HepG2 (cell line): ENCODE data around the gene PRRT1. TPM values are rescaled to one million over a fixed set of nuclear protein-coding genes. Genes with fewer than 3 reads are reported as not detected.

Experiments
- ATAC-seq: fragments of 200-7000 bp; cut with Tn5 transposase; 3 replicates; pipeline ENCODE4 v1.9.1; 2020; ENCODE audit warnings: mild to moderate bottlenecking, moderate library complexity
- BruUV-seq: library from RNA; stranded (reverse); fragments of 400-500 nt; replicated peaks from 2 replicates; lab custom pipeline; 2021; lab: Mats Ljungman, UMichigan
- CTCF ChIA-PET: fragments of 300-600 bp; formaldehyde crosslinking; extraction: SDS; loops from one replicate; lab custom pipeline; 2021; ENCODE audit warnings: low total read pairs, inconsistent platforms, low intra/inter-chr PET ratio; lab: Yijun Ruan, JAX
- POLR2A ChIA-PET: fragments of 350-600 bp; sonication (Branson Sonifier 250); formaldehyde crosslinking; loops from one replicate; lab custom pipeline; 2020; ENCODE audit warnings: antibody characterized with exemption, inconsistent platforms; lab: Yijun Ruan, JAX
- DNase-seq: peaks from one replicate; pipeline ENCODE4 v3.0.0-alpha.2; 2015; ENCODE audit warnings: low spot score
- FAIRE-seq: peaks from 3 replicates; lab custom pipeline; 2011; peaks lifted over from hg19 to GRCh38; lab: Jason Lieb, UNC
- H2AFZ ChIP-seq: one replicate; pipeline ENCODE4 v1.6.1; 2011; ENCODE audit warnings: low read length, inconsistent platforms
- H3K27ac ChIP-seq: fragments of 300-600 bp; 3 replicates; pipeline ENCODE4 v1.8.0; 2011; ENCODE audit warnings: mixed run types, mild to moderate bottlenecking, mixed read lengths, low read length, inconsistent platforms; ENCODE audit not compliant: insufficient read depth; ENCODE audit errors: extremely low read length
- H3K27me3 ChIP-seq, 2 experiments: fragments of 200-600 bp in 1 of 2; 2 replicates in 1 of 2; 3 replicates in 1 of 2; pipeline versions ENCODE4 v1.6.0 to v1.8.0; 2011; ENCODE audit warnings: low read length in 2 of 2, mild to moderate bottlenecking in 2 of 2, moderate library complexity in 2 of 2, inconsistent platforms in 1 of 2; ENCODE audit not compliant: insufficient read depth in 2 of 2, control insufficient read depth in 1 of 2
- H3K36me3 ChIP-seq, 2 experiments: fragments of 200-600 bp in 1 of 2; replicated peaks in 1 of 2; 2 replicates in 1 of 2; 3 replicates in 1 of 2; pipeline versions ENCODE4 v1.5.1 to v1.8.0; 2011; ENCODE audit warnings: low read length in 2 of 2, inconsistent platforms in 1 of 2; ENCODE audit not compliant: insufficient read depth in 2 of 2, control insufficient read depth in 1 of 2
- H3K4me1 ChIP-seq: 2 replicates; pipeline ENCODE4 v1.5.1; 2012; ENCODE audit warnings: low read length, inconsistent platforms; ENCODE audit not compliant: insufficient read depth
- H3K4me2 ChIP-seq: 2 replicates; pipeline ENCODE4 v1.6.0; 2011; ENCODE audit warnings: low read depth, low read length, inconsistent platforms
- H3K4me3 ChIP-seq, 3 experiments: fragments of 200-600 bp in 1 of 3; sonication (generic), shearing (Covaris generic) in 1 of 3; replicated peaks in 1 of 3; 2 replicates each; pipeline ENCODE4 v1.5.1; 2011 to 2016; ENCODE audit warnings: low read length in 3 of 3, inconsistent platforms in 2 of 3, low read depth in 2 of 3, mild to moderate bottlenecking in 2 of 3, control low read depth in 1 of 3, mixed read lengths in 1 of 3; ENCODE audit not compliant: insufficient read depth in 1 of 3
- H3K79me2 ChIP-seq: one replicate; pipeline ENCODE4 v1.6.1; 2011; ENCODE audit warnings: low read length, inconsistent platforms; ENCODE audit not compliant: insufficient read depth
- H3K9ac ChIP-seq: 2 replicates; pipeline ENCODE4 v1.6.0; 2011; ENCODE audit warnings: mild to moderate bottlenecking, low read depth, low read length, inconsistent platforms; ENCODE audit not compliant: insufficient read depth
- H3K9me3 ChIP-seq: 2 replicates; pipeline ENCODE4 v1.5.1; 2012; ENCODE audit warnings: mild to moderate bottlenecking, low read length
- H4K20me1 ChIP-seq: 2 replicates; pipeline ENCODE4 v1.6.0; 2011; ENCODE audit warnings: inconsistent platforms, mild to moderate bottlenecking, low read length, moderate library complexity; ENCODE audit not compliant: insufficient read depth
- CBX2 ChIP-seq, 2 experiments: fragments of 200-600 bp in 1 of 2; sonication (generic); formaldehyde crosslinking in 1 of 2; IDR thresholded peaks; 2 replicates each; pipeline versions ENCODE4 v1.7.0 to v1.8.1; 2018 to 2022; ENCODE audit warnings: low read depth in 2 of 2, low read length in 1 of 2, mild to moderate bottlenecking in 1 of 2, missing genetic modification reagents in 1 of 2
- ZBTB39 ChIP-seq: sonication (generic); formaldehyde crosslinking; IDR thresholded peaks from 2 replicates; pipeline ENCODE4 v1.5.0; 2020; ENCODE audit warnings: missing genetic modification reagents
- ZNF556 ChIP-seq: sonication (generic); formaldehyde crosslinking; IDR thresholded peaks from 2 replicates; pipeline ENCODE4 v1.4.0; 2020; ENCODE audit warnings: mild to moderate bottlenecking, missing genetic modification reagents, borderline replicate concordance
- ZNF589 ChIP-seq: sonication (generic); formaldehyde crosslinking; conservative IDR thresholded peaks from 2 replicates; pipeline ENCODE4 v1.8.0; 2022; ENCODE audit warnings: mild to moderate bottlenecking, moderate library complexity, missing genetic modification reagents
- ZNF709 ChIP-seq: sonication (generic); formaldehyde crosslinking; IDR thresholded peaks from 2 replicates; pipeline ENCODE4 v1.5.0; 2020; ENCODE audit warnings: mild to moderate bottlenecking, missing genetic modification reagents
- ZNF720 ChIP-seq: sonication (generic); formaldehyde crosslinking; IDR thresholded peaks from 2 replicates; pipeline ENCODE4 v1.4.0; 2020; ENCODE audit warnings: missing genetic modification reagents
- ZNF746 ChIP-seq: sonication (generic); formaldehyde crosslinking; IDR thresholded peaks from 2 replicates; pipeline ENCODE4 v1.8.0; 2022; ENCODE audit warnings: mild to moderate bottlenecking, missing genetic modification reagents
- ZNF75D ChIP-seq: sonication (generic); formaldehyde crosslinking; IDR thresholded peaks from 2 replicates; pipeline ENCODE4 v1.8.1; 2023; ENCODE audit warnings: missing genetic modification reagents, mild to moderate bottlenecking, borderline replicate concordance
- ZNF761 ChIP-seq: sonication (generic); formaldehyde crosslinking; conservative IDR thresholded peaks from 2 replicates; pipeline ENCODE4 v1.4.0; 2020; ENCODE audit warnings: mild to moderate bottlenecking, missing genetic modification reagents
- in situ Hi-C: cut with HindIII; loops from 2 replicates; pipeline ENCODE4 v1.10.0; 2017; ENCODE audit warnings: low pct_unique_long_range_greater_than_20kb; ENCODE audit not compliant: extremely low pct_ligation_motif_present
- intact Hi-C: fragments of 100-400 bp; cut with micrococcal nuclease; formaldehyde crosslinking; loops from one replicate; pipeline ENCODE4 v1.10.0; 2022; ENCODE audit not compliant: unreplicated experiment
- polyA plus RNA-seq, 8 experiments: library from polyadenylated mRNA; depleted of rRNA in 3 of 8; stranded (reverse) in 7 of 8; unstranded in 1 of 8; fragments of >200 nt; fragmentation: Illumina TruSeq in 4 of 8; extraction: Trizol in 4 of 8; gene quantifications; 2 replicates each; pipeline versions ENCODE4 v1.2.1 to v1.2.3, GENCODE V29; 2011 to 2016; ENCODE audit warnings: low read depth in 4 of 8, missing spikeins in 1 of 8, mixed read lengths in 1 of 8; ENCODE audit not compliant: insufficient read depth in 1 of 8
- total RNA-seq, 5 experiments: library from RNA; depleted of rRNA; stranded (reverse); fragments of >200 nt; fragmentation: Illumina TruSeq; extraction: Trizol; gene quantifications; 2 replicates each; pipeline ENCODE4 v1.2.3, GENCODE V29; 2016; ENCODE audit warnings: low read depth in 1 of 5
- TF ChIP-seq, protein P1 (sequence below): sonication (generic); formaldehyde crosslinking; IDR thresholded peaks from 2 replicates; pipeline ENCODE4 v1.9.0; 2021; ENCODE audit warnings: mild to moderate bottlenecking, missing genetic modification reagents
- TF ChIP-seq, protein P2 (sequence below): sonication (generic); formaldehyde crosslinking; IDR thresholded peaks from 2 replicates; pipeline ENCODE4 v1.5.0; 2020; ENCODE audit warnings: missing genetic modification reagents

PRRT1 gene
- total and polyA plus RNA-seq, 2 of the 13 experiments (the other 11 are each of a cell fraction or from before 2014, with no cell fraction given), result 0.64 to 1.4 TPM

GRCh38 chr6:32158052-32158451 is 6.3 kb upstream of the PRRT1 start:
- intact Hi-C loops (no loop called here), in situ Hi-C loops (no loop called here)
- peaks cover 18% of the 10 kb centered on the region for H3K4me1 ChIP-seq
- ChIA-PET CTCF (no interaction called here), POLR2A (interaction anchor here (1.9 kb wide), 1 partner anchor 19 kb away, joined by 6 read pairs; no protein-coding TSS in a partner anchor)
- H3K4me2 ChIP-seq, result no peak overlapping the region
- H3K27me3 ChIP-seq, result no peaks in the 10 kb centered on the region; a peak in 1 of 5 replicates
- no peaks in the 10 kb centered on the region for H3K9me3 ChIP-seq
- peaks cover 21 to 39% of the 10 kb centered on the region in 2 experiments for H3K36me3 ChIP-seq
- peaks cover 17% of the 10 kb centered on the region for H3K79me2 ChIP-seq
- DNase-seq (no peak), FAIRE-seq (no peak), ATAC-seq (no peak)
- H3K9ac ChIP-seq, result no peak overlapping the region
- H3K27ac ChIP-seq, result no peak overlapping the region
- no TSS peak for BruUV-seq
- H3K4me3 ChIP-seq, result no peak overlapping the region
- no peaks in the 10 kb centered on the region for H4K20me1 ChIP-seq
- TF ChIP-seq ZNF589 (CRISPR knock-in tag) (no peak), ZNF746 (no peak), CBX2 (IDR thresholded peaks at IDR 0.05; ENCODE audit: low read depth, low read length) (no peak), CBX2 (CRISPR knock-in tag; IDR thresholded peaks at IDR 0.05; ENCODE audit: low read depth) (no peak), ZNF75D (CRISPR knock-in tag) (no peak), ZNF556 (CRISPR knock-in tag) (no peak), ZNF720 (CRISPR knock-in tag) (no peak), ZNF709 (CRISPR knock-in tag) (no peak), ZBTB39 (CRISPR knock-in tag) (no peak), ZNF761 (no peak)
- TF ChIP-seq, protein P1, sequence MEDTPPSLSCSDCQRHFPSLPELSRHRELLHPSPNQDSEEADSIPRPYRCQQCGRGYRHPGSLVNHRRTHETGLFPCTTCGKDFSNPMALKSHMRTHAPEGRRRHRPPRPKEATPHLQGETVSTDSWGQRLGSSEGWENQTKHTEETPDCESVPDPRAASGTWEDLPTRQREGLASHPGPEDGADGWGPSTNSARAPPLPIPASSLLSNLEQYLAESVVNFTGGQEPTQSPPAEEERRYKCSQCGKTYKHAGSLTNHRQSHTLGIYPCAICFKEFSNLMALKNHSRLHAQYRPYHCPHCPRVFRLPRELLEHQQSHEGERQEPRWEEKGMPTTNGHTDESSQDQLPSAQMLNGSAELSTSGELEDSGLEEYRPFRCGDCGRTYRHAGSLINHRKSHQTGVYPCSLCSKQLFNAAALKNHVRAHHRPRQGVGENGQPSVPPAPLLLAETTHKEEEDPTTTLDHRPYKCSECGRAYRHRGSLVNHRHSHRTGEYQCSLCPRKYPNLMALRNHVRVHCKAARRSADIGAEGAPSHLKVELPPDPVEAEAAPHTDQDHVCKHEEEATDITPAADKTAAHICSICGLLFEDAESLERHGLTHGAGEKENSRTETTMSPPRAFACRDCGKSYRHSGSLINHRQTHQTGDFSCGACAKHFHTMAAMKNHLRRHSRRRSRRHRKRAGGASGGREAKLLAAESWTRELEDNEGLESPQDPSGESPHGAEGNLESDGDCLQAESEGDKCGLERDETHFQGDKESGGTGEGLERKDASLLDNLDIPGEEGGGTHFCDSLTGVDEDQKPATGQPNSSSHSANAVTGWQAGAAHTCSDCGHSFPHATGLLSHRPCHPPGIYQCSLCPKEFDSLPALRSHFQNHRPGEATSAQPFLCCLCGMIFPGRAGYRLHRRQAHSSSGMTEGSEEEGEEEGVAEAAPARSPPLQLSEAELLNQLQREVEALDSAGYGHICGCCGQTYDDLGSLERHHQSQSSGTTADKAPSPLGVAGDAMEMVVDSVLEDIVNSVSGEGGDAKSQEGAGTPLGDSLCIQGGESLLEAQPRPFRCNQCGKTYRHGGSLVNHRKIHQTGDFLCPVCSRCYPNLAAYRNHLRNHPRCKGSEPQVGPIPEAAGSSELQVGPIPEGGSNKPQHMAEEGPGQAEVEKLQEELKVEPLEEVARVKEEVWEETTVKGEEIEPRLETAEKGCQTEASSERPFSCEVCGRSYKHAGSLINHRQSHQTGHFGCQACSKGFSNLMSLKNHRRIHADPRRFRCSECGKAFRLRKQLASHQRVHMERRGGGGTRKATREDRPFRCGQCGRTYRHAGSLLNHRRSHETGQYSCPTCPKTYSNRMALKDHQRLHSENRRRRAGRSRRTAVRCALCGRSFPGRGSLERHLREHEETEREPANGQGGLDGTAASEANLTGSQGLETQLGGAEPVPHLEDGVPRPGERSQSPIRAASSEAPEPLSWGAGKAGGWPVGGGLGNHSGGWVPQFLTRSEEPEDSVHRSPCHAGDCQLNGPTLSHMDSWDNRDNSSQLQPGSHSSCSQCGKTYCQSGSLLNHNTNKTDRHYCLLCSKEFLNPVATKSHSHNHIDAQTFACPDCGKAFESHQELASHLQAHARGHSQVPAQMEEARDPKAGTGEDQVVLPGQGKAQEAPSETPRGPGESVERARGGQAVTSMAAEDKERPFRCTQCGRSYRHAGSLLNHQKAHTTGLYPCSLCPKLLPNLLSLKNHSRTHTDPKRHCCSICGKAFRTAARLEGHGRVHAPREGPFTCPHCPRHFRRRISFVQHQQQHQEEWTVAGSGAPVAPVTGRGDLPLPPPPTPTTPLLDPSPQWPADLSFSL (CRISPR knock-in tag), result no peak
- TF ChIP-seq, protein P2, sequence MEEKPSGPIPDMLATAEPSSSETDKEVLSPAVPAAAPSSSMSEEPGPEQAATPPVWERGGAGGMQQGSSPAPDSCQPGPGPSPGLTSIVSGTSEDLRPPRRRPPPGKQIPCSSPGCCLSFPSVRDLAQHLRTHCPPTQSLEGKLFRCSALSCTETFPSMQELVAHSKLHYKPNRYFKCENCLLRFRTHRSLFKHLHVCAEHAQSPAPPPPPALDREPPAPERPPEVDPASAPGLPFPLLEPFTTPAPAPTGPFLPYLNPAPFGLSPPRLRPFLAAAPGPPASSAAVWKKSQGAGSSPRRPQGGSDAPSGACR, result no peak
- TF ChIP-seq, all 625 proteins: peak for 0
- H2AFZ ChIP-seq, result no peak overlapping the region
